K562 (cell line): ENCODE measurements around the gene TACC3. TPM values are rescaled to one million over a fixed set of nuclear protein-coding genes. Genes with fewer than 3 reads are reported as not detected.

ENCODE experiments used
- HMG20B ChIP-seq: fragments of 250-450 bp; sonication (Bioruptor Pico); IDR thresholded peaks from 2 replicates; pipeline ENCODE4 v1.5.0; 2021; ENCODE audit warnings: mild to moderate bottlenecking
- PHTF2 ChIP-seq: fragments of 250-450 bp; sonication (Bioruptor Pico); IDR thresholded peaks from 2 replicates; pipeline ENCODE4 v1.5.0; 2021; ENCODE audit warnings: mild to moderate bottlenecking
- ZNF224 ChIP-seq: sonication (generic); formaldehyde crosslinking; IDR thresholded peaks from 2 replicates; pipeline ENCODE4 v1.8.0; 2022; ENCODE audit warnings: mild to moderate bottlenecking, missing genetic modification reagents
- ZNF551 ChIP-seq: fragments of 250-450 bp; sonication (Bioruptor Pico); IDR thresholded peaks from 2 replicates; pipeline ENCODE4 v1.5.0; 2021; ENCODE audit warnings: mild to moderate bottlenecking, moderate library complexity
- polyA plus RNA-seq, 8 experiments: library from polyadenylated mRNA; depleted of rRNA in 4 of 8; stranded (reverse) in 5 of 8; unstranded in 3 of 8; fragments of >200 nt; fragmentation: Nextera tagmentation in 2 of 8; fragmentation: Illumina TruSeq in 1 of 8; extraction: Ambion mirVana in 2 of 8; extraction: Trizol in 1 of 8; gene quantifications; 2 replicates each; pipeline versions ENCODE4 v1.2.1 to v1.2.3, GENCODE V29; 2011 to 2014; ENCODE audit warnings: inconsistent platforms in 1 of 8, missing spikeins in 1 of 8
- total RNA-seq, 7 experiments: library from RNA; depleted of rRNA in 6 of 7; stranded (reverse); fragments of >200 nt in 6 of 7; fragmentation: Illumina TruSeq in 2 of 7; extraction: Trizol in 2 of 7; gene quantifications; 2 replicates each; pipeline versions ENCODE4 v1.2.1 to v1.2.3, GENCODE V29; 2011 to 2021; ENCODE audit warnings: low replicate concordance in 1 of 7
- TF ChIP-seq, protein P1 (sequence below), 2 experiments: fragments of 450-650 bp; formaldehyde crosslinking in 1 of 2; IDR thresholded peaks; 2 replicates each; pipeline versions ENCODE4 v1.4.0 to v1.6.1; 2014 to 2020; ENCODE audit warnings: mild to moderate bottlenecking in 2 of 2, borderline replicate concordance in 1 of 2, low read depth in 1 of 2

Gene TACC3
- total and polyA plus RNA-seq, 9 of the 15 experiments (the other 6 are each of a cell fraction or from before 2014, with no cell fraction given) = 1.9 to 122 (median 55.6) TPM

DNA sequence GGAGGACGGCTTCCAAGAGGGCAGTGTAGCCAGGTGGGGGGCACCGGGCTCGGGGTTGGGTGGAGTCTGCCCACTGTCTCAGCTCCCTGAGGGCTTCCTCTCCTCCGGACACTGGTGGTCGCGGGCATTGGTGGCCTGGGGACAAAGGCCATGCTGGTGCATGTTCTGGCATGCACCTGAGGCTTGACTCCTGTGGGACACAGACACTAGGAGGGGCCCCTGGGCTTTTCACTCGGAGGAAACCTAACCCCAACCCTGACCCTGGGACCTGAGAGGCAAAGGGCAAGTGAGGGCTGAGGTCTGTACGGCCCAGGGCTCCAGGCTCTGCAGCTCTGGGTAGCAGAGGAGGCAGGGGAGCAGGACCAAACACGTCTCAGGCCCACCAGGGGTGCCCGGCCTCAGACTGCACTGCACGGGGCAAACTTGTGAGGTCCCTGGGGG lies 49.5 kb downstream of the TACC3 start (continued):
- TF ChIP-seq, protein P1, sequence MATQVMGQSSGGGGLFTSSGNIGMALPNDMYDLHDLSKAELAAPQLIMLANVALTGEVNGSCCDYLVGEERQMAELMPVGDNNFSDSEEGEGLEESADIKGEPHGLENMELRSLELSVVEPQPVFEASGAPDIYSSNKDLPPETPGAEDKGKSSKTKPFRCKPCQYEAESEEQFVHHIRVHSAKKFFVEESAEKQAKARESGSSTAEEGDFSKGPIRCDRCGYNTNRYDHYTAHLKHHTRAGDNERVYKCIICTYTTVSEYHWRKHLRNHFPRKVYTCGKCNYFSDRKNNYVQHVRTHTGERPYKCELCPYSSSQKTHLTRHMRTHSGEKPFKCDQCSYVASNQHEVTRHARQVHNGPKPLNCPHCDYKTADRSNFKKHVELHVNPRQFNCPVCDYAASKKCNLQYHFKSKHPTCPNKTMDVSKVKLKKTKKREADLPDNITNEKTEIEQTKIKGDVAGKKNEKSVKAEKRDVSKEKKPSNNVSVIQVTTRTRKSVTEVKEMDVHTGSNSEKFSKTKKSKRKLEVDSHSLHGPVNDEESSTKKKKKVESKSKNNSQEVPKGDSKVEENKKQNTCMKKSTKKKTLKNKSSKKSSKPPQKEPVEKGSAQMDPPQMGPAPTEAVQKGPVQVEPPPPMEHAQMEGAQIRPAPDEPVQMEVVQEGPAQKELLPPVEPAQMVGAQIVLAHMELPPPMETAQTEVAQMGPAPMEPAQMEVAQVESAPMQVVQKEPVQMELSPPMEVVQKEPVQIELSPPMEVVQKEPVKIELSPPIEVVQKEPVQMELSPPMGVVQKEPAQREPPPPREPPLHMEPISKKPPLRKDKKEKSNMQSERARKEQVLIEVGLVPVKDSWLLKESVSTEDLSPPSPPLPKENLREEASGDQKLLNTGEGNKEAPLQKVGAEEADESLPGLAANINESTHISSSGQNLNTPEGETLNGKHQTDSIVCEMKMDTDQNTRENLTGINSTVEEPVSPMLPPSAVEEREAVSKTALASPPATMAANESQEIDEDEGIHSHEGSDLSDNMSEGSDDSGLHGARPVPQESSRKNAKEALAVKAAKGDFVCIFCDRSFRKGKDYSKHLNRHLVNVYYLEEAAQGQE (IDR thresholded peaks at IDR 0.05; ENCODE audit: borderline replicate concordance) = no peak
- TF ChIP-seq, protein P1 (CRISPR knock-in tag; IDR thresholded peaks at IDR 0.05; ENCODE audit: low read depth) = no peak
- TF ChIP-seq PHTF2 (CRISPR knock-in tag) (no peak), ZNF551 (CRISPR knock-in tag) (no peak), HMG20B (no peak), ZNF224 (CRISPR knock-in tag) (no peak)
